GM18517 (cell line): Measurements from ENCODE around the gene CWF19L2.

Source experiments
- ATAC-seq: cut with Tn5 transposase; IDR thresholded peaks from one replicate; pipeline ENCODE4 v1.9.1; 2021; ENCODE audit warnings: mild to moderate bottlenecking, moderate library complexity; ENCODE audit not compliant: unreplicated experiment

CWF19L2 gene

DNA sequence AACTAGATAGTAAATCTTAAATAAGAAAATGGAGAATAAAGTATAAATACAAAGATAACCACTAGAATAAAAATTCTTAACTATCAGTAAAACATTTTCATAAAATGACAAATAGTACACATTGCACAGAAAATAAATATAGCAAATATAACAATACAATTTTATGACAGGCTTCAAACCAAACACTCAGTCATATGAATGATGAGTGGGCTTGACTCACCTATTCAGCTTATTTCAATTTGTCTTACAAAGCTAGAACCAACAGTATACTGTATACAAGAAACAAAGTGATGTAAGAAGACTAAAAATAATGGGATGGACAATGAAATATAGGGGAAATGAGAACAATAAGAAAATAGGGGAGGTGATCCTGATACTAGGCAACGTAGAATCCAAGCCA lies 141.2 kb downstream of the CWF19L2 start:
- ATAC-seq = no peak

DNA sequence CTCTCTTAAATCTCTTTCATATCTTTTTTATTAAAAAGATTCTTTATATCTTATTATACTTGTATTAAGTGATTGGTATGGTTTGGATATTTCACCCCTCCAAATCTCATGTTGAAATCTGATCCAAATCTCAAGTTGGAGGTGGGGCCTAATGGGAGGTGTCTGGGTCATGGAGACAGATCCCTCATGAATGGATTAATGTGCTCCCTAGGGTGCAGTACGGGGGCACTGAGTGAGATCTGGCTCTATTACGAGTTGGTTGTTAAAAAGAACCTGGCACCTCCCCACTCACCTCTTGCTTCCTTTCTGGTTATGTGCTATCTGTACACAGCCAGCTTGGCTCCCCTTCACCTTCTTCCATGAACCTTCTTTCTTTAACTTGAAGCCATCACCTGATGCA lies 149.6 kb downstream of the CWF19L2 start:
- ATAC-seq = no peak

DNA sequence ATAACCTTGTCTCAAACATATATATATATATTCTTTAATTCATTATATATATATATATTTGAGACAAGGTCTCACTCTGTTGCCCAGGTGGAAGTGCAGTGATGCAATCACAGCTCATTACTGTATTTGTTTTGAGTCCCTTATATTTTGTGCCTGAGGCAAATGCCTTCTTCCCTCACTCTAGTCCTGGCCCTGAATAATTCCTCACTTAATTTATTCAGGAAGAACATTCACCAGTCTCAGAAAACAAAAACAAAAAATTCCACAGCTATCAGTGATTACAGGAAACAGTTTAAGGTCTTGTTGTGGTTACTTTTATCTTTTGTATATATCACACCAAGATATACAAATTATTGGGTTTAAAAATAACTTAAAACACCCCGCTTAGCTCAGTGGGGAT lies 155.7 kb downstream of the CWF19L2 start:
- ATAC-seq = no peak

DNA sequence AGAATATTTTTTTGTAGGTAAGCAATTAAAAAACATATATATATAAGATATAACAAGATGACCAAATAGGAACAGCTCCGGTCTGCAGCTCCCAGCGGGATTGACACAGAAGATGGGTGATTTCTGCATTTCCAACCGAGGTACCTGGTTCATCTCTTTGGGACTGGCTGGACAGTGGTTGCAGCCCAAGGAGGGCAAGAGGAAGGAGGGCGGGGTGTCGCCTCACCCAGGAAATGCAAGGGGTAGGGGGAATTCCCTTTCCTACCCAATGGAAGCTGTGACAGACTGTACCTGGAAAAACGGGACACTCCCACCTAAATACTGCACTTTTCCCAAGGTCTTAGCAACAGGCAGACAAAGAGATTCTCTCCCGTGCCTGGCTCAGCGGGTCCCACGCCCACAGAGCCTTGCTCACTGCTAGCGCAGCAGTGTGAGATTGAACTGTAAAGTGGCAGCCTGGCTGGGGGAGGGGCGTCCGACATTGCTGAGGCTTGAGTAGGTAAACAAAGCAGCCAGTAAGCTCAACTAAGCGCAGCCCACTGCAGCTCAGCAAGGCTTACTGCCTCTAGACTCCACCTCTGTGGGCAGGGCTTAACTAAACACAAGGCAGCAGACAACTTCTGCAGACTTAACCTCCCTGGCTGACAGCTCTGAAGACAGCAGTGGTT lies 163.8 kb downstream of the CWF19L2 start:
- ATAC-seq = no peak

DNA sequence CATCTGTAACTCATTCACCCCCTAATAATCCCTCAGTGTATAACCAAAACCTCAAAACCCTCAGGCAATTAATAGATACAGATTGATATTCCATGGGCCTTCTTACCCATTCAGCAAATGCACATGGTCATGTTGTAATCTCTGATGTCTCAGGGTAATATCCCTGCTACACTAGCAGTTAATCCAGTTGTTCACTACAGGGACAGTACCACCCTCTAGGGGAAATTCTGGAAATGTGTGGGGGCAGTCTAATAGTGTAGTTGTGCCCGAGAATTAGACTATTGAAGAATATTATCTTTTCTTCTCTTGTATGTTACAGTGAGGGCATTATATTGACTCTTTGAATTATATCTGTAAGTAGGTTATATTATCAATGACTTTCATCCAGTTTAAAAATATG lies 175.4 kb downstream of the CWF19L2 start:
- ATAC-seq = no peak
